IMR-90 (cell line): ENCODE data around the gene ASXL2. TPM values are rescaled to one million over a fixed set of nuclear protein-coding genes. Genes with fewer than 3 reads are reported as not detected.

Source experiments
- ATAC-seq: fragments of 200-7000 bp; cut with Tn5 transposase; 2 replicates; pipeline ENCODE4 v1.9.1; 2020; ENCODE audit warnings: low read depth, mild to moderate bottlenecking, moderate library complexity
- BruUV-seq: library from RNA; stranded (reverse); fragments of 400-500 nt; replicated peaks from 2 replicates; lab custom pipeline; 2021; lab: Mats Ljungman, UMichigan
- CTCF ChIA-PET: fragments of 300-600 bp; formaldehyde crosslinking; extraction: SDS; loops from one replicate; lab custom pipeline; 2021; ENCODE audit warnings: antibody characterized with exemption; lab: Yijun Ruan, JAX
- POLR2A ChIA-PET: fragments of 300-600 bp; sonication (Branson Sonifier 250); formaldehyde crosslinking; loops from one replicate; lab custom pipeline; 2022; ENCODE audit warnings: antibody characterized with exemption; ENCODE audit not compliant: unreplicated experiment; lab: Charles Lee
- DNase-seq: peaks from one replicate; pipeline ENCODE4 v3.0.0; 2013
- H2AFZ ChIP-seq: replicated peaks from 2 replicates; pipeline ENCODE3; 2013; ENCODE audit warnings: low read length, mild to moderate bottlenecking; ENCODE audit not compliant: poor library complexity
- H2AK5ac ChIP-seq: 2 replicates; pipeline ENCODE4 v1.6.1; 2013; ENCODE audit warnings: low read depth, low read length, inconsistent platforms
- H2AK9ac ChIP-seq: replicated peaks from 2 replicates; pipeline ENCODE3; 2013; ENCODE audit warnings: mild to moderate bottlenecking, low read depth, low read length, moderate library complexity; ENCODE audit not compliant: poor library complexity
- H2BK120ac ChIP-seq: 2 replicates; pipeline ENCODE4 v1.6.1; 2013; ENCODE audit warnings: low read depth, low read length, inconsistent platforms
- H2BK15ac ChIP-seq: 3 replicates; pipeline ENCODE4 v1.6.1; 2013; ENCODE audit warnings: low read depth, low read length, inconsistent platforms
- H2BK20ac ChIP-seq: 2 replicates; pipeline ENCODE4 v1.6.1; 2013; ENCODE audit warnings: low read depth, mild to moderate bottlenecking, inconsistent platforms, low read length, moderate library complexity
- H2BK5ac ChIP-seq: 2 replicates; pipeline ENCODE4 v1.6.1; 2013; ENCODE audit warnings: mild to moderate bottlenecking, low read depth, low read length, inconsistent platforms; ENCODE audit not compliant: poor library complexity, severe bottlenecking
- H3K14ac ChIP-seq: replicated peaks from 2 replicates; pipeline ENCODE4 v1.6.1; 2013; ENCODE audit warnings: low read depth, low read length, inconsistent platforms
- H3K18ac ChIP-seq: 2 replicates; pipeline ENCODE4 v1.6.1; 2013; ENCODE audit warnings: low read depth, low read length, control low read depth
- H3K23ac ChIP-seq: 2 replicates; pipeline ENCODE4 v1.6.1; 2013; ENCODE audit warnings: low read depth, low read length, inconsistent platforms
- H3K27ac ChIP-seq: 2 replicates; pipeline ENCODE4 v1.5.1; 2013; ENCODE audit warnings: mild to moderate bottlenecking, control low read depth, low read length; ENCODE audit not compliant: insufficient read depth
- H3K27me3 ChIP-seq: 2 replicates; pipeline ENCODE4 v1.6.1; 2013; ENCODE audit warnings: low read length; ENCODE audit not compliant: control insufficient read depth, insufficient read depth
- H3K36me3 ChIP-seq: 2 replicates; pipeline ENCODE4 v1.6.1; 2013; ENCODE audit warnings: low read length, mixed read lengths; ENCODE audit not compliant: control insufficient read depth, insufficient read depth
- H3K4ac ChIP-seq: 2 replicates; pipeline ENCODE4 v1.6.1; 2013; ENCODE audit warnings: low read depth, low read length, inconsistent platforms
- H3K4me1 ChIP-seq: 2 replicates; pipeline ENCODE4 v1.6.1; 2013; ENCODE audit warnings: low read length, mixed read lengths; ENCODE audit not compliant: control insufficient read depth, insufficient read depth
- H3K4me2 ChIP-seq: 2 replicates; pipeline ENCODE4 v1.6.1; 2013; ENCODE audit warnings: low read depth, mild to moderate bottlenecking, control low read depth, low read length, moderate library complexity
- H3K4me3 ChIP-seq: 2 replicates; pipeline ENCODE4 v1.5.1; 2013; ENCODE audit warnings: low read depth, mild to moderate bottlenecking, control low read depth, low read length, moderate library complexity; ENCODE audit not compliant: insufficient read depth
- H3K56ac ChIP-seq: 2 replicates; pipeline ENCODE4 v1.6.1; 2013; ENCODE audit warnings: low read length, inconsistent platforms; ENCODE audit not compliant: insufficient read depth; ENCODE audit errors: extremely low read depth
- H3K79me1 ChIP-seq, 2 experiments: 2 replicates each; pipeline ENCODE4 v1.6.1; 2013; ENCODE audit warnings: low read length in 2 of 2, inconsistent platforms in 1 of 2, low read depth in 1 of 2
- H3K9ac ChIP-seq: 2 replicates; pipeline ENCODE4 v1.6.1; 2013; ENCODE audit warnings: low read depth, low read length, control low read depth
- H3K9me1 ChIP-seq: 2 replicates; pipeline ENCODE4 v1.6.1; 2013; ENCODE audit warnings: low read length, inconsistent platforms; ENCODE audit not compliant: insufficient read depth
- H3K9me3 ChIP-seq: 2 replicates; pipeline ENCODE4 v1.6.1; 2013; ENCODE audit warnings: low read length; ENCODE audit not compliant: control insufficient read depth, insufficient read depth
- H4K20me1 ChIP-seq: 2 replicates; pipeline ENCODE4 v1.6.1; 2013; ENCODE audit warnings: low read length, inconsistent platforms; ENCODE audit not compliant: insufficient read depth
- H4K5ac ChIP-seq: 2 replicates; pipeline ENCODE4 v1.6.1; 2013; ENCODE audit warnings: mild to moderate bottlenecking, low read depth, low read length, control low read depth
- H4K8ac ChIP-seq, 2 experiments: 2 replicates each; pipeline ENCODE4 v1.6.1; 2013; ENCODE audit warnings: low read depth in 2 of 2, low read length in 2 of 2, control low read depth in 1 of 2, inconsistent platforms in 1 of 2
- H4K91ac ChIP-seq: 2 replicates; pipeline ENCODE4 v1.6.1; 2013; ENCODE audit warnings: low read depth, low read length, inconsistent platforms; ENCODE audit not compliant: insufficient read depth
- BHLHE40 ChIP-seq: fragments of 150-350 bp; IDR thresholded peaks from 2 replicates; pipeline ENCODE4 v1.6.1; 2016; ENCODE audit warnings: mild to moderate bottlenecking, low read depth, low read length
- CEBPB ChIP-seq: IDR thresholded peaks from 2 replicates; pipeline ENCODE4 v1.6.1; 2012; ENCODE audit warnings: low read depth, low read length, improper control_type of control experiment
- CHD1 ChIP-seq: IDR thresholded peaks from 2 replicates; pipeline ENCODE4 v1.6.1; 2012; ENCODE audit warnings: low read depth, low read length, improper control_type of control experiment
- CTCF ChIP-seq: conservative IDR thresholded peaks from 2 replicates; pipeline ENCODE4 v1.5.1; 2012; ENCODE audit warnings: mild to moderate bottlenecking, low read depth, low read length, improper control_type of control experiment
- ELK1 ChIP-seq: fragments of 150-350 bp; IDR thresholded peaks from 2 replicates; pipeline ENCODE4 v1.6.1; 2016; ENCODE audit warnings: low read depth, mild to moderate bottlenecking, low read length, moderate library complexity, borderline replicate concordance
- FOS ChIP-seq: fragments of 150-350 bp; IDR thresholded peaks from 2 replicates; pipeline ENCODE4 v1.6.1; 2016; ENCODE audit warnings: low read depth, low read length
- MAFK ChIP-seq: IDR thresholded peaks from 2 replicates; pipeline ENCODE4 v1.6.1; 2012; ENCODE audit warnings: low read depth, low read length, improper control_type of control experiment
- MXI1 ChIP-seq: IDR thresholded peaks from 2 replicates; pipeline ENCODE4 v1.6.1; 2012; ENCODE audit warnings: low read depth, mild to moderate bottlenecking, low read length, moderate library complexity, borderline replicate concordance
- NFE2L2 ChIP-seq: fragments of 150-350 bp; IDR thresholded peaks from 2 replicates; pipeline ENCODE4 v1.6.1; 2016; ENCODE audit warnings: low read depth, mild to moderate bottlenecking, low read length
- POLR2A ChIP-seq: IDR thresholded peaks from 2 replicates; pipeline ENCODE4 v1.6.1; 2012; ENCODE audit warnings: mild to moderate bottlenecking, low read depth, low read length
- RAD21 ChIP-seq: IDR thresholded peaks from 2 replicates; pipeline ENCODE4 v1.6.1; 2012; ENCODE audit warnings: low read length, improper control_type of control experiment
- RCOR1 ChIP-seq: IDR thresholded peaks from 2 replicates; pipeline ENCODE4 v1.6.1; 2012; ENCODE audit warnings: mild to moderate bottlenecking, low read length, improper control_type of control experiment; ENCODE audit not compliant: insufficient replicate concordance
- SMC3 ChIP-seq: fragments of 150-350 bp; IDR thresholded peaks from 2 replicates; pipeline ENCODE4 v1.6.1; 2016; ENCODE audit warnings: low read depth, mild to moderate bottlenecking, antibody characterized with exemption, low read length, moderate library complexity
- USF2 ChIP-seq: fragments of 150-350 bp; IDR thresholded peaks from 2 replicates; pipeline ENCODE4 v1.6.1; 2017; ENCODE audit warnings: mild to moderate bottlenecking, antibody characterized with exemption, low read length, low read depth
- WGBS, 2 experiments: methylation state at CpG; one replicate each; pipeline versions ENCODE4 v1.1.5 to v1.1.7; 2013; ENCODE audit warnings: missing lambda C conversion rate in 2 of 2; ENCODE audit not compliant: insufficient read length in 1 of 2; ENCODE audit errors: extremely low coverage in 2 of 2; 5-methylcytosine and 5-hydroxymethylcytosine counted together
- dilution Hi-C: fragments of 300-500 bp; cut with HindIII; formaldehyde crosslinking; loops from one replicate; pipeline ENCODE4 v1.14.3; 2018; ENCODE audit warnings: low sequenced_read_pairs; ENCODE audit not compliant: unreplicated experiment
- in situ Hi-C: fragments of 300-500 bp; cut with MboI; formaldehyde crosslinking; loops from 3 replicates; pipeline ENCODE4 v1.14.3; 2019; ENCODE audit warnings: low sequenced_read_pairs, inconsistent platforms, mixed read lengths
- intact Hi-C: fragments of 100-400 bp; cut with micrococcal nuclease; formaldehyde crosslinking; loops from 2 replicates; pipeline ENCODE4 v1.10.0; 2022
- polyA plus RNA-seq, 3 experiments: library from polyadenylated mRNA; depleted of rRNA; stranded (reverse); fragments of >200 nt; gene quantifications; 2 replicates each; pipeline ENCODE4 v1.2.3, GENCODE V29; 2012; ENCODE audit warnings: low replicate concordance in 1 of 3
- total RNA-seq: library from RNA; depleted of rRNA; stranded (reverse); fragments of >200 nt; gene quantifications from 2 replicates; pipeline ENCODE4 v1.2.3, GENCODE V29; 2012

Gene ASXL2
- total and polyA plus RNA-seq, 2 of the 4 experiments (the other 2 are of a cell fraction): 5.3 to 8.1 TPM

GRCh38 chr2:25899404-25899970 is 21.2 kb upstream of the ASXL2 start:
- Histone ChIP-seq H3K4me3 (no peak overlapping the region), H3K23ac (no peak overlapping the region), H2BK20ac (no peak overlapping the region), H2BK15ac (no peak overlapping the region), H4K20me1 (no peaks in the 10 kb centered on the region), H4K91ac (no peak overlapping the region), H3K18ac (no peak overlapping the region), H4K8ac (no peak overlapping the region), H3K9me1 (peaks cover 2% of the 10 kb centered on the region; the same call in 1 of the 2 replicates), H3K9ac (no peak overlapping the region), H3K27ac (no peak overlapping the region), H3K14ac (no peak overlapping the region), H3K56ac (no peak overlapping the region), H3K27me3 (peaks cover 3% of the 10 kb centered on the region), H2BK5ac (no peak overlapping the region), H2AK9ac (no peak overlapping the region), H2AK5ac (no peak overlapping the region), H2AFZ (no peak overlapping the region), H3K36me3 (no peaks in the 10 kb centered on the region), H3K4ac (no peak overlapping the region), H3K4me1 (peaks cover 2% of the 10 kb centered on the region; the same call in 1 of the 2 replicates), H3K79me1 (no peaks in the 10 kb centered on the region), H3K4me2 (no peak overlapping the region), H2BK120ac (no peak overlapping the region), H4K5ac (no peak overlapping the region), H3K9me3 (peaks cover 3% of the 10 kb centered on the region; the same call in 1 of the 2 replicates)
- in situ Hi-C loops (no loop called here), dilution Hi-C loops (no loop called here), intact Hi-C loops (no loop called here)
- peak; percentile 46 for DNase-seq
- CTCF ChIA-PET: no interaction called here
- BruUV-seq: no TSS peak
- whole genome bisulfite sequencing, 2 experiments: 21% methylated on average over 2 of the region's 11 CpGs; no CpG with 5 or more reads in 1 of the 2 experiments
- ATAC-seq: peak; percentile 69
- POLR2A ChIA-PET: no interaction called here
- TF ChIP-seq MXI1: no peak
- no peak for TF ChIP-seq RCOR1
- no peak for TF ChIP-seq CEBPB
- no peak for TF ChIP-seq ELK1
- no peak for TF ChIP-seq BHLHE40
- TF ChIP-seq USF2: no peak
- no peak for TF ChIP-seq FOS
- TF ChIP-seq SMC3: no peak
- no peak for TF ChIP-seq CTCF
- TF ChIP-seq MAFK: no peak
- no peak for TF ChIP-seq CHD1
- TF ChIP-seq RAD21: no peak
- TF ChIP-seq NFE2L2: no peak
- TF ChIP-seq POLR2A: no peak
